GM23338 (cell line): ENCODE results near the gene VAT1. TPM values are rescaled to one million over a fixed set of nuclear protein-coding genes. Genes with fewer than 3 reads are reported as not detected.

Source experiments
- ATAC-seq: fragments of 200-7000 bp; cut with Tn5 transposase; 3 replicates; pipeline ENCODE4 v1.9.1; 2020
- DNase-seq: peaks from one replicate; pipeline ENCODE4 v3.0.0-alpha.2; 2015; ENCODE audit warnings: low spot score
- H2AFZ ChIP-seq: fragments of 200-600 bp; sonication (generic); 2 replicates; pipeline ENCODE4 v1.8.0; 2016; ENCODE audit warnings: antibody characterized with exemption, mild to moderate bottlenecking, moderate library complexity
- H3F3A ChIP-seq: fragments of 200-600 bp; sonication (generic); replicated peaks from 2 replicates; pipeline ENCODE4 v1.8.0; 2017; ENCODE audit warnings: antibody characterized with exemption, mixed run types, low read depth
- H3K27ac ChIP-seq: fragments of 200-600 bp; sonication (generic); 2 replicates; pipeline ENCODE4 v1.6.1; 2016; ENCODE audit warnings: low read depth
- H3K27me3 ChIP-seq: fragments of 200-600 bp; sonication (generic); 2 replicates; pipeline ENCODE4 v1.8.0; 2016; ENCODE audit warnings: mild to moderate bottlenecking, mixed run types, moderate library complexity; ENCODE audit not compliant: insufficient read depth
- H3K36me3 ChIP-seq: fragments of 200-600 bp; sonication (generic); 2 replicates; pipeline ENCODE4 v1.8.0; 2016; ENCODE audit warnings: mild to moderate bottlenecking; ENCODE audit not compliant: insufficient read depth
- H3K4me1 ChIP-seq: fragments of 200-600 bp; sonication (generic); 2 replicates; pipeline ENCODE4 v1.8.0; 2016; ENCODE audit warnings: mild to moderate bottlenecking, moderate library complexity; ENCODE audit not compliant: insufficient read depth
- H3K4me2 ChIP-seq: fragments of 200-600 bp; sonication (generic); 2 replicates; pipeline ENCODE4 v1.7.1; 2017; ENCODE audit warnings: mixed run types
- H3K4me3 ChIP-seq: fragments of 200-600 bp; sonication (generic); 2 replicates; pipeline ENCODE4 v1.6.1; 2016; ENCODE audit warnings: mixed run types
- H3K79me2 ChIP-seq: fragments of 200-600 bp; sonication (generic); replicated peaks from 2 replicates; pipeline ENCODE4 v1.8.0; 2017; ENCODE audit warnings: mild to moderate bottlenecking; ENCODE audit not compliant: insufficient read depth
- H3K9me2 ChIP-seq: fragments of 200-600 bp; sonication (generic); 2 replicates; pipeline ENCODE4 v1.8.0; 2017; ENCODE audit not compliant: insufficient read depth
- H4K20me1 ChIP-seq: fragments of 200-600 bp; sonication (generic); replicated peaks from 2 replicates; pipeline ENCODE4 v1.8.0; 2017; ENCODE audit warnings: mild to moderate bottlenecking; ENCODE audit not compliant: insufficient read depth
- H3K27ac Mint-ChIP-seq: 2 replicates; pipeline ENCODE4 v1.8.0; 2020; ENCODE audit warnings: inconsistent platforms, mild to moderate bottlenecking, moderate library complexity, mixed read lengths
- H3K27me3 Mint-ChIP-seq: 3 replicates; pipeline ENCODE4 v1.8.0; 2022; ENCODE audit warnings: low read depth, mild to moderate bottlenecking, moderate library complexity, mixed read lengths, inconsistent platforms; ENCODE audit not compliant: insufficient read depth, poor library complexity
- H3K36me3 Mint-ChIP-seq: 3 replicates; pipeline ENCODE4 v1.8.0; 2021; ENCODE audit warnings: low read depth, mild to moderate bottlenecking, inconsistent platforms, moderate library complexity, mixed read lengths
- H3K4me1 Mint-ChIP-seq: 3 replicates; pipeline ENCODE4 v1.8.0; 2020; ENCODE audit warnings: mild to moderate bottlenecking, inconsistent platforms, mixed read lengths
- H3K4me3 Mint-ChIP-seq: 3 replicates; pipeline ENCODE4 v1.8.0; 2021; ENCODE audit warnings: moderate library complexity, mild to moderate bottlenecking, inconsistent platforms, mixed read lengths
- H3K9me3 Mint-ChIP-seq: 3 replicates; pipeline ENCODE4 v1.8.0; 2020; ENCODE audit warnings: moderate library complexity, mild to moderate bottlenecking, inconsistent platforms, mixed read lengths
- ZNF331 ChIP-seq: fragments of 250-450 bp; sonication (Bioruptor Pico); IDR thresholded peaks from 2 replicates; pipeline ENCODE4 v1.5.0; 2020; ENCODE audit warnings: low read depth, mild to moderate bottlenecking, moderate library complexity
- polyA plus RNA-seq: library from polyadenylated mRNA; unstranded; fragments of >200 nt; fragmentation: Nextera tagmentation; extraction: Ambion mirVana; gene quantifications from 2 replicates; pipeline ENCODE4 v1.2.1, GENCODE V29; 2016
- total RNA-seq: library from RNA; depleted of rRNA; stranded (reverse); fragments of >200 nt; shearing (Covaris generic); gene quantifications from 2 replicates; pipeline ENCODE4 v1.2.3, GENCODE V29; 2014
- TF ChIP-seq, protein P1 (sequence below): fragments of 250-450 bp; sonication (Bioruptor Pico); IDR thresholded peaks from 2 replicates; pipeline ENCODE4 v1.5.0; 2020; ENCODE audit warnings: mild to moderate bottlenecking, moderate library complexity

Gene VAT1
- total and polyA plus RNA-seq, 2 experiments from 2014 or later, result 233 to 300 TPM

DNA sequence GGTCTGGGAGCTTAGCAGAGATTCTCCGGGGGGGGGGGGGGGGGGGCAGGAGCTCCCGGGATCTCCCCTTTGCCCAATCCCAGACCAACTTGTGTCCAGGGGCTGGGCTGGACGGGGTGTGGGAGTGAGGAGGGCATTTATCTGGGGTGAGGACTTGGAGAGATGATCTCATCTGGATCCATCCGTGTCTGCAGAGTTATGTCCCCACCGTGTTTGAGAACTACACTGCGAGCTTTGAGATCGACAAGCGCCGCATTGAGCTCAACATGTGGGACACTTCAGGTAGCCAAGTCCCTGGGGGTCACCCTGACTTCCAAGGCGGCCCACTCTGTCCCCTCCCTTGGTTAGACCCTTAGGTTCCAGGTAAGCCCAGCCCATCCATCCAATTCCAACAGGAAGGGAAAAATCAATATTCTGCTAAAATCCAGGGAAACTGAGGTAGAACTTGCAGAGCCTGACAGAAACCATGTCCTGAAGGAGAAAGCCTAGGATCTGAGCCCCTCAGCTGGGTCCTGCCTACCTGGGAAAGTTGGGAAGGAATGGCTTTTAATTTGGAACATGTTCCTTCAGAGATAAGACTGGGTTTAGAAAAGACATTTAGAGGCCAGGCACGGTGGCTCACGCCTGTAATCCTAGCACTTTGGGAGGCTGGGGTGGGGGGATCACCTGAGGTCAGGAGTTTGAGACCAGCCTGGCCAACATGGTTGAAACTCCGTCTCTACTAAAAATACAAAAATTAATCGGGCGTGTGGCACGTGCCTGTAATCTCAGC is 3.8 kb upstream of the VAT1 start:
- H3K36me3 ChIP-seq, result no peaks in the 10 kb centered on the region
- Mint-ChIP-seq H3K27me3 (peaks cover 28% of the 10 kb centered on the region), H3K36me3 (peaks cover 21% of the 10 kb centered on the region), H3K9me3 (no peaks in the 10 kb centered on the region), H3K27ac (no peak overlapping the region), H3K4me1 (peaks cover 28% of the 10 kb centered on the region), H3K4me3 (peak overlapping the region; percentile 91)
- ATAC-seq (no peak), DNase-seq (no peak)
- no peaks in the 10 kb centered on the region for H4K20me1 ChIP-seq
- peaks cover 25% of the 10 kb centered on the region for H3K4me1 ChIP-seq
- H3K79me2 ChIP-seq, result peaks cover 18% of the 10 kb centered on the region
- TF ChIP-seq, protein P1, sequence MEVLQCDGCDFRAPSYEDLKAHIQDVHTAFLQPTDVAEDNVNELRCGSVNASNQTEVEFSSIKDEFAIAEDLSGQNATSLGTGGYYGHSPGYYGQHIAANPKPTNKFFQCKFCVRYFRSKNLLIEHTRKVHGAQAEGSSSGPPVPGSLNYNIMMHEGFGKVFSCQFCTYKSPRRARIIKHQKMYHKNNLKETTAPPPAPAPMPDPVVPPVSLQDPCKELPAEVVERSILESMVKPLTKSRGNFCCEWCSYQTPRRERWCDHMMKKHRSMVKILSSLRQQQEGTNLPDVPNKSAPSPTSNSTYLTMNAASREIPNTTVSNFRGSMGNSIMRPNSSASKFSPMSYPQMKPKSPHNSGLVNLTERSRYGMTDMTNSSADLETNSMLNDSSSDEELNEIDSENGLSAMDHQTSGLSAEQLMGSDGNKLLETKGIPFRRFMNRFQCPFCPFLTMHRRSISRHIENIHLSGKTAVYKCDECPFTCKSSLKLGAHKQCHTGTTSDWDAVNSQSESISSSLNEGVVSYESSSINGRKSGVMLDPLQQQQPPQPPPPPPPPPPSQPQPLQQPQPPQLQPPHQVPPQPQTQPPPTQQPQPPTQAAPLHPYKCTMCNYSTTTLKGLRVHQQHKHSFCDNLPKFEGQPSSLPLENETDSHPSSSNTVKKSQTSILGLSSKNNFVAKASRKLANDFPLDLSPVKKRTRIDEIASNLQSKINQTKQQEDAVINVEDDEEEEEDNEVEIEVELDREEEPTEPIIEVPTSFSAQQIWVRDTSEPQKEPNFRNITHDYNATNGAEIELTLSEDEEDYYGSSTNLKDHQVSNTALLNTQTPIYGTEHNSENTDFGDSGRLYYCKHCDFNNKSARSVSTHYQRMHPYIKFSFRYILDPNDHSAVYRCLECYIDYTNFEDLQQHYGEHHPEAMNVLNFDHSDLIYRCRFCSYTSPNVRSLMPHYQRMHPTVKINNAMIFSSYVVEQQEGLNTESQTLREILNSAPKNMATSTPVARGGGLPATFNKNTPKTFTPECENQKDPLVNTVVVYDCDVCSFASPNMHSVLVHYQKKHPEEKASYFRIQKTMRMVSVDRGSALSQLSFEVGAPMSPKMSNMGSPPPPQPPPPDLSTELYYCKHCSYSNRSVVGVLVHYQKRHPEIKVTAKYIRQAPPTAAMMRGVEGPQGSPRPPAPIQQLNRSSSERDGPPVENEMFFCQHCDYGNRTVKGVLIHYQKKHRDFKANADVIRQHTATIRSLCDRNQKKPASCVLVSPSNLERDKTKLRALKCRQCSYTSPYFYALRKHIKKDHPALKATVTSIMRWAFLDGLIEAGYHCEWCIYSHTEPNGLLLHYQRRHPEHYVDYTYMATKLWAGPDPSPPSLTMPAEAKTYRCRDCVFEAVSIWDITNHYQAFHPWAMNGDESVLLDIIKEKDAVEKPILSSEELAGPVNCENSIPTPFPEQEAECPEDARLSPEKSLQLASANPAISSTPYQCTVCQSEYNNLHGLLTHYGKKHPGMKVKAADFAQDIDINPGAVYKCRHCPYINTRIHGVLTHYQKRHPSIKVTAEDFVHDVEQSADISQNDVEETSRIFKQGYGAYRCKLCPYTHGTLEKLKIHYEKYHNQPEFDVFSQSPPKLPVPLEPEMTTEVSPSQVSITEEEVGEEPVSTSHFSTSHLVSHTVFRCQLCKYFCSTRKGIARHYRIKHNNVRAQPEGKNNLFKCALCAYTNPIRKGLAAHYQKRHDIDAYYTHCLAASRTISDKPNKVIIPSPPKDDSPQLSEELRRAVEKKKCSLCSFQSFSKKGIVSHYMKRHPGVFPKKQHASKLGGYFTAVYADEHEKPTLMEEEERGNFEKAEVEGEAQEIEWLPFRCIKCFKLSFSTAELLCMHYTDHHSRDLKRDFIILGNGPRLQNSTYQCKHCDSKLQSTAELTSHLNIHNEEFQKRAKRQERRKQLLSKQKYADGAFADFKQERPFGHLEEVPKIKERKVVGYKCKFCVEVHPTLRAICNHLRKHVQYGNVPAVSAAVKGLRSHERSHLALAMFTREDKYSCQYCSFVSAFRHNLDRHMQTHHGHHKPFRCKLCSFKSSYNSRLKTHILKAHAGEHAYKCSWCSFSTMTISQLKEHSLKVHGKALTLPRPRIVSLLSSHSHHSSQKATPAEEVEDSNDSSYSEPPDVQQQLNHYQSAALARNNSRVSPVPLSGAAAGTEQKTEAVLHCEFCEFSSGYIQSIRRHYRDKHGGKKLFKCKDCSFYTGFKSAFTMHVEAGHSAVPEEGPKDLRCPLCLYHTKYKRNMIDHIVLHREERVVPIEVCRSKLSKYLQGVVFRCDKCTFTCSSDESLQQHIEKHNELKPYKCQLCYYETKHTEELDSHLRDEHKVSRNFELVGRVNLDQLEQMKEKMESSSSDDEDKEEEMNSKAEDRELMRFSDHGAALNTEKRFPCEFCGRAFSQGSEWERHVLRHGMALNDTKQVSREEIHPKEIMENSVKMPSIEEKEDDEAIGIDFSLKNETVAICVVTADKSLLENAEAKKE (CRISPR knock-in tag), result no peak
- H3K4me3 ChIP-seq, result peak overlapping the region; percentile 98
- H3K4me2 ChIP-seq, result peak overlapping the region; percentile 93
- peaks cover 16% of the 10 kb centered on the region; the same call in 1 of the 2 replicates for H3F3A ChIP-seq
- H3K9me2 ChIP-seq, result no peaks in the 10 kb centered on the region
- no peaks in the 10 kb centered on the region for H3K27me3 ChIP-seq
- H2AFZ ChIP-seq, result no peak overlapping the region
- no peak overlapping the region for H3K27ac ChIP-seq

DNA sequence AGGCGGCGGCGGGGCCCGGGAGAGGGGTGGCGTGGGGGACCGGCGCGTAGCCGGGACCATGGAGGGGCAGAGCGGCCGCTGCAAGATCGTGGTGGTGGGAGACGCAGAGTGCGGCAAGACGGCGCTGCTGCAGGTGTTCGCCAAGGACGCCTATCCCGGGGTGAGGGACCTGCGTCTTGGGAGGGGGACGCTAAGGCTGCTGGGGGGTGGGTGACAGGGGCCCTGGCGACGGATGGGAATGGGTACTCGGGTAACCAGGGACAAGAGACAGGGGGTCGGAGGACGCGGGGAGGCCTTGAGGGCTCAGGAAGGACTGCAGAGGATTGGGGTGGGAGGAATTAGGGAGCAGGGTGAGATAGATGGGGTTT is 3.1 kb upstream of the VAT1 start:
- Mint-ChIP-seq H3K4me3 (peak overlapping the region; percentile 91), H3K4me1 (peaks cover 33% of the 10 kb centered on the region), H3K9me3 (no peaks in the 10 kb centered on the region), H3K36me3 (peaks cover 18% of the 10 kb centered on the region), H3K27me3 (peaks cover 28% of the 10 kb centered on the region), H3K27ac (peak overlapping the region; percentile 61; the same call in 1 of the 2 replicates)
- Histone ChIP-seq H3K27me3 (no peaks in the 10 kb centered on the region), H3K4me3 (peak overlapping the region; percentile 98), H3K4me1 (peaks cover 32% of the 10 kb centered on the region), H3K36me3 (no peaks in the 10 kb centered on the region), H4K20me1 (no peaks in the 10 kb centered on the region), H3K4me2 (peak overlapping the region; percentile 93), H3K27ac (no peak overlapping the region), H2AFZ (0 out of 2 replicates have a peak overlapping the region, but pooled peaks have one; percentile 43), H3K9me2 (no peaks in the 10 kb centered on the region), H3F3A (peaks cover 19% of the 10 kb centered on the region; the same call in 1 of the 2 replicates), H3K79me2 (peaks cover 24% of the 10 kb centered on the region)
- ATAC-seq, result no peak; the same call in 2 of the 3 replicates
- DNase-seq, result peak; percentile 75
- TF ChIP-seq, protein P1 (CRISPR knock-in tag), result no peak
- no peak for TF ChIP-seq ZNF331
